SK-N-SH treated with all-trans-retinoic acid at 6 μM for 48 hours (cell line): ENCODE measurements around the gene PRR7.

Experiments used
- BACH2 ChIP-seq: fragments of 250-450 bp; sonication (Bioruptor Pico); IDR thresholded peaks from 2 replicates; pipeline ENCODE4 v1.9.0; 2021; ENCODE audit warnings: mild to moderate bottlenecking, borderline replicate concordance
- CSDC2 ChIP-seq: fragments of 250-450 bp; sonication (Bioruptor Pico); IDR thresholded peaks from 2 replicates; pipeline ENCODE4 v1.5.0; 2020; ENCODE audit warnings: mild to moderate bottlenecking, moderate library complexity
- GLIS3 ChIP-seq: fragments of 250-450 bp; sonication (Bioruptor Pico); IDR thresholded peaks from 2 replicates; pipeline ENCODE4 v1.5.0; 2020; ENCODE audit warnings: mild to moderate bottlenecking, moderate library complexity
- OSR1 ChIP-seq: fragments of 250-450 bp; sonication (Bioruptor Pico); IDR thresholded peaks from 2 replicates; pipeline ENCODE4 v1.8.0; 2022; ENCODE audit warnings: moderate library complexity, mild to moderate bottlenecking, inconsistent platforms
- PATZ1 ChIP-seq: fragments of 250-450 bp; sonication (Bioruptor Pico); IDR thresholded peaks from 2 replicates; pipeline ENCODE4 v1.8.0; 2020; ENCODE audit warnings: mild to moderate bottlenecking, moderate library complexity, borderline replicate concordance
- SNAI2 ChIP-seq: fragments of 250-450 bp; sonication (Bioruptor Pico); IDR thresholded peaks from 2 replicates; pipeline ENCODE4 v1.5.0; 2020; ENCODE audit warnings: mild to moderate bottlenecking, moderate library complexity
- ZFP3 ChIP-seq: fragments of 250-450 bp; sonication (Bioruptor Pico); IDR thresholded peaks from 2 replicates; pipeline ENCODE4 v1.5.0; 2020; ENCODE audit warnings: mild to moderate bottlenecking, moderate library complexity
- ZNF565 ChIP-seq: fragments of 450-650 bp; formaldehyde crosslinking; conservative IDR thresholded peaks from 2 replicates; pipeline ENCODE4 v1.5.0; 2020; ENCODE audit warnings: low read depth, mild to moderate bottlenecking, moderate library complexity

GRCh38 chr5:177467436-177467835 lies 20.8 kb downstream of the PRR7 start:
- TF ChIP-seq BACH2: no peak
- TF ChIP-seq OSR1 (CRISPR knock-in tag): no peak
- no peak for TF ChIP-seq SNAI2 (CRISPR knock-in tag)
- TF ChIP-seq CSDC2 (CRISPR knock-in tag): no peak
- no peak for TF ChIP-seq GLIS3 (CRISPR knock-in tag)
- no peak for TF ChIP-seq ZFP3 (CRISPR knock-in tag)
- no peak for TF ChIP-seq PATZ1
- TF ChIP-seq ZNF565: no peak
